ENCODE measurements around the gene KLHL6. TPM values are rescaled to one million over a fixed set of nuclear protein-coding genes. Genes with fewer than 3 reads are reported as not detected.

Gene KLHL6
- total RNA-seq, 2 experiments from 2014 or later: 23.9 to 24.2 TPM

GRCh38 chr3:183542355-183542754, 13.2 kb downstream of the KLHL6 start:
- Mint-ChIP-seq H3K4me1 (ENCODE audit: low read depth) (peaks cover 91% of the 10 kb centered on the region), H3K27me3 (no peaks in the 10 kb centered on the region), H3K9me3 (no peaks in the 10 kb centered on the region), H3K27ac (peak overlapping the region; percentile 84), H3K4me3 (peak overlapping the region; percentile 36), H3K36me3 (ENCODE audit: low read depth) (peaks cover 62% of the 10 kb centered on the region)
- Histone ChIP-seq H3K9me3 (ENCODE audit: control insufficient read depth in 1 of 2, insufficient read depth in 1 of 2, low read length in 2 of 2) (no peaks in the 10 kb centered on the region), H3K27ac (ENCODE audit: low read depth in 1 of 2, low read length in 2 of 2) (no peak overlapping the region), H3K27me3 (ENCODE audit: control insufficient read depth in 1 of 2, insufficient read depth in 2 of 2, low read length in 2 of 2) (no peaks in the 10 kb centered on the region), H3K4me3 (ENCODE audit: low read length) (no peak overlapping the region), H3K36me3 (ENCODE audit: insufficient read depth, low read length) (peaks cover 25% of the 10 kb centered on the region), H3K4me1 (ENCODE audit: insufficient read depth, low read length) (peaks cover 79% of the 10 kb centered on the region)
- ATAC-seq (ENCODE audit: poor library complexity) (no peak), DNase-seq (no peak)
- intact Hi-C loops (cut with DNase I, micrococcal nuclease): no loop called here
- ChIA-PET POLR2A (interaction anchor here (1.1 to 1.5 kb wide), 3 partner anchors 8 to 93 kb away, joined by 3 to 5 read pairs (median 4); partner anchors contain the start of gene KLHL24), CTCF (no interaction called here)
- no peak for TF ChIP-seq CTCF (IDR thresholded peaks at IDR 0.05)

- CTCF ChIA-PET: interaction anchor here (1.0 kb wide), 1 partner anchor 26 kb away, joined by 3 read pairs; no protein-coding TSS in a partner anchor
- peaks cover 28% of the 10 kb centered on the region for H3K36me3 ChIP-seq (ENCODE audit: insufficient read depth, low read length)
- H3K27me3 Mint-ChIP-seq: no peaks in the 10 kb centered on the region
- H3K4me1 Mint-ChIP-seq (ENCODE audit: low read depth): peaks cover 94% of the 10 kb centered on the region
- H3K27me3 ChIP-seq (ENCODE audit: control insufficient read depth in 1 of 2, insufficient read depth in 2 of 2, low read length in 2 of 2): no peaks in the 10 kb centered on the region
- H3K36me3 Mint-ChIP-seq (ENCODE audit: low read depth): peaks cover 56% of the 10 kb centered on the region
- H3K27ac ChIP-seq (ENCODE audit: low read depth in 1 of 2, low read length in 2 of 2): no peak overlapping the region
- intact Hi-C loops (cut with DNase I, micrococcal nuclease): no loop called here
- H3K4me3 Mint-ChIP-seq: peak overlapping the region; percentile 36
- peak; percentile 26 for ATAC-seq (ENCODE audit: poor library complexity)
- no peak overlapping the region for H3K4me3 ChIP-seq (ENCODE audit: low read length)
- H3K9me3 Mint-ChIP-seq: no peaks in the 10 kb centered on the region
- H3K4me1 ChIP-seq (ENCODE audit: insufficient read depth, low read length): peaks cover 85% of the 10 kb centered on the region
- no peaks in the 10 kb centered on the region for H3K9me3 ChIP-seq (ENCODE audit: control insufficient read depth in 1 of 2, insufficient read depth in 1 of 2, low read length in 2 of 2)
- POLR2A ChIA-PET: interaction anchor here (1.1 to 1.5 kb wide), 3 partner anchors 9 to 94 kb away, joined by 3 to 5 read pairs (median 4); partner anchors contain the start of gene KLHL24
- peak overlapping the region; percentile 84 for H3K27ac Mint-ChIP-seq
- no peak for TF ChIP-seq CTCF (IDR thresholded peaks at IDR 0.05)
- DNase-seq: peak in 3 of 14 experiments; percentile 27 to 39 (median 28)
These were observed 13.8 kb downstream of the KLHL6 start for GRCh38 chr3:183541738-183542137.

- ChIA-PET CTCF (interaction anchor here (1.0 kb wide), 1 partner anchor 26 kb away, joined by 3 read pairs; no protein-coding TSS in a partner anchor), POLR2A (interaction anchor here (1.1 to 1.5 kb wide), 3 partner anchors 10 to 94 kb away, joined by 3 to 5 read pairs (median 4); partner anchors contain the start of gene KLHL24)
- DNase-seq: no peak
- ATAC-seq (ENCODE audit: poor library complexity): no peak
- Histone ChIP-seq H3K27ac (ENCODE audit: low read depth in 1 of 2, low read length in 2 of 2) (no peak overlapping the region), H3K9me3 (ENCODE audit: control insufficient read depth in 1 of 2, insufficient read depth in 1 of 2, low read length in 2 of 2) (no peaks in the 10 kb centered on the region), H3K4me3 (ENCODE audit: low read length) (no peak overlapping the region), H3K4me1 (ENCODE audit: insufficient read depth, low read length) (peaks cover 89% of the 10 kb centered on the region), H3K27me3 (ENCODE audit: control insufficient read depth in 1 of 2, insufficient read depth in 2 of 2, low read length in 2 of 2) (no peaks in the 10 kb centered on the region), H3K36me3 (ENCODE audit: insufficient read depth, low read length) (peaks cover 24% of the 10 kb centered on the region)
- peak overlapping the region; percentile 36 for H3K4me3 Mint-ChIP-seq
- H3K27ac Mint-ChIP-seq: peak overlapping the region; percentile 84
- no peaks in the 10 kb centered on the region for H3K9me3 Mint-ChIP-seq
- peaks cover 54% of the 10 kb centered on the region for H3K36me3 Mint-ChIP-seq (ENCODE audit: low read depth)
- no peaks in the 10 kb centered on the region for H3K27me3 Mint-ChIP-seq
- TF ChIP-seq CTCF (IDR thresholded peaks at IDR 0.05): no peak
- intact Hi-C loops (cut with DNase I, micrococcal nuclease): no loop called here
- peaks cover 95% of the 10 kb centered on the region for H3K4me1 Mint-ChIP-seq (ENCODE audit: low read depth)
These were observed 14.3 kb downstream of the KLHL6 start for GRCh38 chr3:183541235-183541655.

Measured in CD4-positive, alpha-beta T cell (primary cell).